ENCODE results near the gene PAXIP1.

Gene PAXIP1

DNA sequence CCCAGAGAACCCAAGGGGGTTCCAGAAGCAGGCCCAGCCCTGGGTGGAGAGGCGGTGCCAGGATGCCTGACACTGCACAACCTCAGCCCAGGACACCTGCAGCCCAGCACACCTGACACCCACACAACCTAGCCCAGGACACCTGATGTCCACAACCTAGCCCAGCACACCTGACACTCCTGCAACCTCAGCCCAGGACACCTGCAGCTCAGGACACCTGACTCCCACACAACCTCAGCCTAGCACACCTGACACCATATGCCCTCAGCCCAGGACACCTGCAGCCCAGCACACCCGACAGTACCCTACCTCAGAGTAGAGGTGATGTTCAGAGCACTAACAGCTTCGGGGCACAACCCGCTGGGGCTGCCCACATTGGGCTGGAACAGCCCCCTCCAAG, 87.3 kb downstream of the PAXIP1 start:
- Mint-ChIP-seq H3K36me3 (no peaks in the 10 kb centered on the region), H3K27ac (no peak overlapping the region), H3K4me1 (peaks cover 6% of the 10 kb centered on the region), H3K9me3 (peaks cover 3% of the 10 kb centered on the region), H3K4me3 (no peak overlapping the region)
- DNase-seq (ENCODE audit: low spot score in 2 of 2) (no peak), ATAC-seq (no peak)

GRCh38 chr7:154914996-154915380, 87.9 kb downstream of the PAXIP1 start:
- no peaks in the 10 kb centered on the region for H3K36me3 Mint-ChIP-seq
- H3K4me3 Mint-ChIP-seq: peak overlapping the region; percentile 14
- ATAC-seq (no peak), DNase-seq (ENCODE audit: low spot score in 2 of 2) (no peak)
- peaks cover 3% of the 10 kb centered on the region for H3K9me3 Mint-ChIP-seq
- peaks cover 6% of the 10 kb centered on the region for H3K4me1 Mint-ChIP-seq
- H3K27ac Mint-ChIP-seq: no peak overlapping the region

DNA sequence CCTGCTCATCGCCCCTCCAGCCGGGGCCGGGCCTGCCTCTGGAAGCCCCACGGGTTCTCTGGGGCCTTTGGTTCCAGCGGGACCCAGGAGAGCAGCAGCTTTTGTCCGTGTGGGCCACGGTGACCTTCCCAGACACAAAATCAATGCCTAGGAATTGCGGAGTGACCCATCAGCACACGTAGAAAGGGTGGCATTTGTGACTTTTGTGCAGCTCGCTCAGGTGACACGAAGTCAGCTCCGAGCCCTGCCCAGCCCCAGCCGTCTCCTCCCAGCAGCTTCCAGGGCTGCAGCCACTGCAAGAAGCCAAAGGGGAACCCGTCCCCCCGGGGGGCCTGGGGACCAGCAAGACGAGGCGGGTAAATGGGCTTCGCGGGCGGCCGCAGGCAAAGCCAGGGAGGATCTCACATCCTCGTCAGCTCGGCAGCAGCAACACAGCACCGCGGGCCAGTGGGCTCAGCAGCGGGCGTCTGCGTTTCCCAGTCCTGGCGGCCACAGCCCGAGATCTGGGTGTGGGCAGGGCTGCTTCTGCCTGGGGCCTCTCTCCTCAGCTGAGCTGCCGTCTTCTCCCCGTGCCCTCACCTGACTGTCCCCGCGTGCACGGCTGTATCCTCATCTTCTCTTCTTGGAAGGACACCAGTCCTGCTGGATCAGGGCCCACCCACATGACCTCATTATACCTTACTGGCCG, 88.5 kb downstream of the PAXIP1 start:
- H3K4me3 Mint-ChIP-seq: peak overlapping the region; percentile 75
- H3K4me1 Mint-ChIP-seq: peaks cover 6% of the 10 kb centered on the region
- H3K9me3 Mint-ChIP-seq: peaks cover 3% of the 10 kb centered on the region
- no peak for ATAC-seq
- DNase-seq (ENCODE audit: low spot score in 2 of 2): no peak
- no peak overlapping the region for H3K27ac Mint-ChIP-seq
- H3K36me3 Mint-ChIP-seq: no peaks in the 10 kb centered on the region

GRCh38 chr7:154913638-154914307, 89.2 kb downstream of the PAXIP1 start:
- peak; percentile 90 for ATAC-seq

DNA sequence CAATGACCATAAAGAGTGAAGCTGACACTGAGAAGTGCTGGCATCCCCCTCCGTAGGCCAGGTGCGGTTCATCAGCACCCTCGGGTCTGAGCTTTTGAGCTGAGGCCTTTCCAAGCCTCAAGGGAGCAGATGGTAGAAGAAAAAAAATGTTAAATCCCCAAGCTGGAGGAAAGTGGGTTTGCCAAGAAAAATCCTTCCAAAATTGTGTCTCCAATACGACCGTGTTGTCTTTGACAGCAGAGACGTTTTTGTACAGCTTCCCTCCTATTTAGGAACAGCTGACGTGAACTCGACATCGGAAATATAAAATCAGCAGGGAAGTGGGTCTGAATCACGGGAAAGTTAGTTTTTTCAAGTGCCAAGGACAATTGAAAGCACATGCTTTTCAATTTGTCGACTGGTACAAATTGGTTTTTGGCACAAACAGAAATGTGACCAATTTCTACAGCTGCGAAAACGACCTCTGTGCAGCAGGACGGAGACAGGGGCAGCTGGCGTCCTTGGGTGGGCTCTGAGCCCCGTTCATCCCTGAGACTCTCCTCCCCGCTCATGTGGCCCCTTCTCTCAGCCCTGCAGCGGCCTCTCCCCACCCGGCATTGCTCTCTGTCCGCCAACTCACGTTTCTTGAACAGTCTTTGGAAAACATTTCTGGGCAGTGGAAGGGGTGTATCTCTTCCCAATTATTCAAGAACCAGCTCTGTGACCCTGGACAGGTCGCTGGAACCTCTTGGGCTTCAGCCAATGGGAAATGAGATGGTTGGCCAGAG, 89.9 kb downstream of the PAXIP1 start:
- H3K36me3 Mint-ChIP-seq: no peaks in the 10 kb centered on the region

More at GRCh38 chr7:154913638-154914307, 89.2 kb downstream of the PAXIP1 start:
- H3K4me3 Mint-ChIP-seq: peak overlapping the region; percentile 75
- peaks cover 6% of the 10 kb centered on the region for H3K4me1 Mint-ChIP-seq
- peak; percentile 91 to 94 for DNase-seq (ENCODE audit: low spot score in 2 of 2)
- peaks cover 3% of the 10 kb centered on the region for H3K9me3 Mint-ChIP-seq
- peak overlapping the region; percentile 81 for H3K27ac Mint-ChIP-seq
- no peaks in the 10 kb centered on the region for H3K36me3 Mint-ChIP-seq

GRCh38 chr7:154911862-154912455, 91.0 kb downstream of the PAXIP1 start:
- Mint-ChIP-seq H3K4me1 (peaks cover 6% of the 10 kb centered on the region), H3K36me3 (no peaks in the 10 kb centered on the region), H3K4me3 (no peak overlapping the region), H3K27ac (no peak overlapping the region), H3K9me3 (peaks cover 3% of the 10 kb centered on the region)
- ATAC-seq: no peak
- DNase-seq (ENCODE audit: low spot score in 2 of 2): no peak

More for the DNA sequence above, 89.9 kb downstream of the PAXIP1 start:
- Mint-ChIP-seq H3K4me1 (peaks cover 6% of the 10 kb centered on the region), H3K9me3 (peaks cover 3% of the 10 kb centered on the region), H3K4me3 (peak overlapping the region; percentile 75), H3K27ac (peak overlapping the region; percentile 81)
- no peak for ATAC-seq
- no peak for DNase-seq (ENCODE audit: low spot score in 2 of 2)

- DNase-seq (ENCODE audit: low spot score in 2 of 2): no peak
- Mint-ChIP-seq H3K36me3 (no peaks in the 10 kb centered on the region), H3K9me3 (peaks cover 3% of the 10 kb centered on the region)
Observed at GRCh38 chr7:154911411-154911810, 91.5 kb downstream of the PAXIP1 start.

GRCh38 chr7:154910977-154911376, 91.9 kb downstream of the PAXIP1 start:
- H3K4me1 Mint-ChIP-seq: peaks cover 6% of the 10 kb centered on the region
- ATAC-seq (no peak), DNase-seq (ENCODE audit: low spot score in 2 of 2) (no peak)
- H3K4me3 Mint-ChIP-seq: no peak overlapping the region
- no peak overlapping the region for H3K27ac Mint-ChIP-seq
- H3K36me3 Mint-ChIP-seq: no peaks in the 10 kb centered on the region
- H3K9me3 Mint-ChIP-seq: peaks cover 3% of the 10 kb centered on the region

More at GRCh38 chr7:154911411-154911810, 91.5 kb downstream of the PAXIP1 start:
- peaks cover 6% of the 10 kb centered on the region for H3K4me1 Mint-ChIP-seq
- no peak for ATAC-seq
- no peak overlapping the region for H3K27ac Mint-ChIP-seq
- H3K4me3 Mint-ChIP-seq: no peak overlapping the region

DNA sequence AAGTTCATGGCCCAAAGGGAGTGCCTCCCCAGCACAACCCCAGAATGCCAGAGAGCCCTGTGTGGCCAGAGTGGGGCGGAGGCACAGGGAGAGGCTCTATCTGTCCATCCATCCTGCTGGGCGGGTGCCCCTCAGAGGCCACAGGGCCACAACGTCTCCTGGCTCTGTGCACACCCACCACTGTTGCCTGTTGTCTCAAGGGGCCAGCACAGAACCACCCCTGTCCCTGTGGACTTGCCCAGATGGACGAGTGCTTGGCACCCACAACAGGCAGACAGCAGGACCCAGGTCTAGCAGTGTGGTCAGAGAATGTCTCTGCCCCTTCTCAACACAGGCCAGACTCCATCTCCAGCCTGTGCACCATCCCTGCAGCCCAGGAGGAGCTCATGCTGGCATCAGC, 92.8 kb downstream of the PAXIP1 start:
- DNase-seq (ENCODE audit: low spot score in 2 of 2): no peak
- Mint-ChIP-seq H3K9me3 (peaks cover 3% of the 10 kb centered on the region), H3K36me3 (no peaks in the 10 kb centered on the region), H3K27ac (no peak overlapping the region), H3K4me1 (peaks cover 6% of the 10 kb centered on the region), H3K4me3 (no peak overlapping the region)
- ATAC-seq: no peak

DNA sequence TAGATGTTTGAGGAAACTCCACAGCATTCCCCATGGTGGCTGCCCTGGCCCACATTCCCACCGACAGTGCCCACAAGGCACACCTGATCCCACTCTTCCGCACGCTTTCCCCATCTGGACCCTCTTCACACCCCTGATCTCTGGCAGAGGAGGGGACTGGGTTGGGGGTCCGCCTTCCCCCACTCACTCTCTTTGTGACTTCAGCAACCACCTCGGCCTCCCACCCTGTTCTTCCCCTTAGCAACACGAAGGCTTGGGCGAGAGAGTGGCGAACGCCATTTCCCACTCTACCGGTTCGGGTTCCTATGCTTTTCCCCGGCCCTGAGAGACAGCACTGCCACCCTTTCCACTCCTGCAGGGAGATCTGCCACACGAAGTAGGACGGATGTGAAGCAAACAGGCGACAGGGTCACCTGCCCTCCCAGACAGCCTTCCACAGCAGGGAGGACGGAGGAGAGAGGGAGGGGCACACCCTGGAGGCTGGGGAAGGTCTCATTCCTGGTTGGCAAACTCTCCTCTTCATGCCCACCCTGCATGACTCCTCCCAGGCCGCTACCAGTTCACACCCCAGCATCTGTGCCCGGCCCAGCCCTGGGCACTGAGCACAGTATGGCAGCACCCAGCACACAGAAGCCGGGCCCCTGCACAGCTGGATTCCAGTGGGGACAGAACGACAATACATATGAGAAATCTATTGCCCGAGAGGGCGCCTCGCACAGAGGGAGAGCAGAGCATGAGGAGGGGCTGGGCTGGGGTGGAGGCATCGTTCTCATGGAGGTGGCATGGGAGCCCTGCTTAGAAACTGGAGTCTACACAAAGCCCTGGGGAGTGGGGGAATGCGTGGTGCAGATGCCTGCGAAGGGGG, 93.5 kb downstream of the PAXIP1 start:
- no peaks in the 10 kb centered on the region for H3K36me3 Mint-ChIP-seq
- ATAC-seq: no peak
- DNase-seq (ENCODE audit: low spot score in 2 of 2): no peak
- H3K9me3 Mint-ChIP-seq: peaks cover 3% of the 10 kb centered on the region
- no peak overlapping the region for H3K27ac Mint-ChIP-seq
- peaks cover 6% of the 10 kb centered on the region for H3K4me1 Mint-ChIP-seq
- no peak overlapping the region for H3K4me3 Mint-ChIP-seq

GRCh38 chr7:154907651-154908620, 95.0 kb downstream of the PAXIP1 start:
- no peaks in the 10 kb centered on the region for H3K4me1 Mint-ChIP-seq
- H3K36me3 Mint-ChIP-seq: no peaks in the 10 kb centered on the region
- peak overlapping the region; percentile 18 for H3K4me3 Mint-ChIP-seq
- DNase-seq (ENCODE audit: low spot score in 2 of 2): no peak
- ATAC-seq: no peak
- H3K27ac Mint-ChIP-seq: no peak overlapping the region
- peaks cover 3% of the 10 kb centered on the region for H3K9me3 Mint-ChIP-seq

DNA sequence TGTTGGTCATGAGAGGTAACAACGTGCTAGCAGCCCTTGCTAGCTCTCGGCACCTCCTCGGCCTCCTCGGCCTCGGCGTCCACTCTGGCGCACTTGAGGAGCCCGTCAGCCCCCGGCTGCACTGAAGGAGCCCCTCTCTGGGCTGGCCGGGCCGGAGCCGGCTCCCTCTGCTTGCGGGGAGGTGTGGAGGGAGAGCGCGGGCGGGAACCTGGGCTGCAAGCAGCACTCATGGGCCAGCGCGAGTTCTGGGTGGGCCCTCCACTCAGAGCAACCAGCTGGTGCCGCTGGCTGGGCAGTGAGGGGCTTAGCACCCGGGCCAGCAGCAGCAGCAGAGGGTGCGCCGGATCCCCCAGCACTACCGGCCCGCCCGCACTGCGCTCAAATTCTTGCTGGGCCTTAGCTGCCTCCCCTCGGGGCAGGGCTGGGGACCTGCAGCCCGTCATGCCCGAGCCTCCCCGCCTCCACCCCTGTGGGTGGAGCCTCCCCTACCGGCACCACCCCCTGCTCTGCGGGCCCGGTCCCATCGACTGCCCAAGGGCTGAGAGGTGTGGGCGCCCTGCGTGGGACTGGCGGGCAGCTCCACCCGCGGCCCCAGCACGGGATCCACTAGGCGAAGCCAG, 96.1 kb downstream of the PAXIP1 start:
- ATAC-seq: no peak
- Mint-ChIP-seq H3K27ac (no peak overlapping the region), H3K9me3 (peaks cover 3% of the 10 kb centered on the region)

GRCh38 chr7:154906201-154906600, 96.7 kb downstream of the PAXIP1 start:
- Mint-ChIP-seq H3K4me1 (no peaks in the 10 kb centered on the region), H3K27ac (no peak overlapping the region), H3K4me3 (no peak overlapping the region), H3K9me3 (peaks cover under 1% of the 10 kb centered on the region), H3K36me3 (no peaks in the 10 kb centered on the region)
- ATAC-seq: no peak
- no peak for DNase-seq (ENCODE audit: low spot score in 2 of 2)

More for the DNA sequence above, 96.1 kb downstream of the PAXIP1 start:
- Mint-ChIP-seq H3K4me3 (no peak overlapping the region), H3K4me1 (no peaks in the 10 kb centered on the region), H3K36me3 (no peaks in the 10 kb centered on the region)
- no peak for DNase-seq (ENCODE audit: low spot score in 2 of 2)

Measured in stimulated activated effector memory CD8-positive, alpha-beta T cell treated with anti-CD3 and anti-CD28 coated beads, Interleukin-12 subunit alpha, Interleukin-12 subunit beta, amount 100 ng/mL, for 72 hours (primary cell).